Osteocyte (in vitro differentiated cells): ENCODE results near the gene DENND10. TPM values are rescaled to one million over a fixed set of nuclear protein-coding genes. Genes with fewer than 3 reads are reported as not detected.
"Not testable (repeated sequence)": the region's sequence is repeated elsewhere in the genome, so short reads cannot be mapped to it uniquely, and the experiment has no call there.

ENCODE experiments used
- DNase-seq: peaks from one replicate; pipeline ENCODE4 v3.0.0; 2021; ENCODE audit warnings: mixed read lengths; ENCODE audit not compliant: unreplicated experiment; ENCODE audit errors: extremely low spot score
- H3K27ac Mint-ChIP-seq: one replicate; pipeline ENCODE4 v1.8.0; 2021; ENCODE audit warnings: mild to moderate bottlenecking, mixed read lengths; ENCODE audit not compliant: unreplicated experiment
- H3K27me3 Mint-ChIP-seq: one replicate; pipeline ENCODE4 v1.8.0; 2021; ENCODE audit warnings: mixed read lengths; ENCODE audit not compliant: unreplicated experiment
- H3K36me3 Mint-ChIP-seq: one replicate; pipeline ENCODE4 v1.8.0; 2021; ENCODE audit warnings: mixed read lengths; ENCODE audit not compliant: unreplicated experiment
- H3K4me1 Mint-ChIP-seq: one replicate; pipeline ENCODE4 v1.8.0; 2021; ENCODE audit warnings: mixed read lengths; ENCODE audit not compliant: unreplicated experiment
- H3K4me3 Mint-ChIP-seq: one replicate; pipeline ENCODE4 v1.8.0; 2021; ENCODE audit warnings: mild to moderate bottlenecking, moderate library complexity, mixed read lengths; ENCODE audit not compliant: unreplicated experiment
- H3K9me3 Mint-ChIP-seq: one replicate; pipeline ENCODE4 v1.8.0; 2021; ENCODE audit warnings: mixed read lengths; ENCODE audit not compliant: unreplicated experiment
- total RNA-seq: library from RNA; stranded (reverse); gene quantifications from 2 replicates; pipeline ENCODE4 v1.2.1, GENCODE V29; 2021
- TF ChIP-seq, protein P1 (sequence below): fragments of 200-600 bp; sonication (generic); IDR thresholded peaks from 2 replicates; pipeline ENCODE4 v1.5.0; 2021; ENCODE audit warnings: antibody characterized with exemption, mild to moderate bottlenecking, moderate library complexity

The DENND10 gene
- total RNA-seq, 1 donor from 2014 or later = 43.1 TPM

DNA sequence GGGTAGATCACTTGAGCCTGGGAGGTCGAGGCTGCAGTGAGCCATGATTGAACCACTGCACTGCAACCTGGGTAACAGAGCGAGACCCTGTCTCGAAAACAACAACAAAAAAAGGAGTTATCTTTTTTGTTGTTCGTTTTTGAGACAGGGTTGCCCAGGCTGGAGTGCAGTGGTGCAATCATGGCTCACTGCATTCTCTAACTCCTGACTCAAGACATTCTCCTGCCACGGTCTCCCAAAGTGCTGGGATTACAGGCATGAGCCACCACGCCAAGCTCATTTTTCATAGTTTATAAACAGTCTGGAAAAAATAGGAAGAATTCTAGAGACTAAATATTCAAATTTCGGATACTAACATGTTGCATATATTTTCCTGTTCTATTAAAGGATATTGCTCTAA lies 32.2 kb downstream of the DENND10 start:
- no peak overlapping the region for H3K4me3 Mint-ChIP-seq
- TF ChIP-seq, protein P1, sequence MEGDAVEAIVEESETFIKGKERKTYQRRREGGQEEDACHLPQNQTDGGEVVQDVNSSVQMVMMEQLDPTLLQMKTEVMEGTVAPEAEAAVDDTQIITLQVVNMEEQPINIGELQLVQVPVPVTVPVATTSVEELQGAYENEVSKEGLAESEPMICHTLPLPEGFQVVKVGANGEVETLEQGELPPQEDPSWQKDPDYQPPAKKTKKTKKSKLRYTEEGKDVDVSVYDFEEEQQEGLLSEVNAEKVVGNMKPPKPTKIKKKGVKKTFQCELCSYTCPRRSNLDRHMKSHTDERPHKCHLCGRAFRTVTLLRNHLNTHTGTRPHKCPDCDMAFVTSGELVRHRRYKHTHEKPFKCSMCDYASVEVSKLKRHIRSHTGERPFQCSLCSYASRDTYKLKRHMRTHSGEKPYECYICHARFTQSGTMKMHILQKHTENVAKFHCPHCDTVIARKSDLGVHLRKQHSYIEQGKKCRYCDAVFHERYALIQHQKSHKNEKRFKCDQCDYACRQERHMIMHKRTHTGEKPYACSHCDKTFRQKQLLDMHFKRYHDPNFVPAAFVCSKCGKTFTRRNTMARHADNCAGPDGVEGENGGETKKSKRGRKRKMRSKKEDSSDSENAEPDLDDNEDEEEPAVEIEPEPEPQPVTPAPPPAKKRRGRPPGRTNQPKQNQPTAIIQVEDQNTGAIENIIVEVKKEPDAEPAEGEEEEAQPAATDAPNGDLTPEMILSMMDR = no peak
- peaks cover 31% of the 10 kb centered on the region for H3K36me3 Mint-ChIP-seq
- no peaks in the 10 kb centered on the region for H3K27me3 Mint-ChIP-seq
- H3K4me1 Mint-ChIP-seq = peaks cover 7% of the 10 kb centered on the region
- no peaks in the 10 kb centered on the region for H3K9me3 Mint-ChIP-seq
- H3K27ac Mint-ChIP-seq = no peak overlapping the region
- no peak for DNase-seq

DNA sequence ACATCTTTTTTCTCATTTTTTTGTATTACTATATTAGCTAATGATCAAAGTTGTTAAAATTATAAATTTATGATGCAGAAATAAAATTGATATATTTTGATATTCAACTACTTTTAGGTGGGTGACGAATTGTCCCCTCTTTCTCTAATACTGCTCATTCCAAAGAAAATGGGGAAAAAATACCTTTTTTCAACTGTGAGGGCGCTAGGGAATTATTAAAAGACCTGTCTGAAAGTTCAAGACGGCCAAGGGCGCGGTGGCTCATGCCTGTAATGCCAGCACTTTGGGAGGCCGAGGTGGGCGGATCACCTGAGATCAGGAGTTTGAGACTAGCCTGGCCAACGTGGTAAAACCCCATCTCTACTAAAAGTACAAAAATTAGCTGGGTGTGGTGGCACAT lies 34.0 kb downstream of the DENND10 start:
- not testable (repeated sequence) for H3K27me3 Mint-ChIP-seq, H3K4me1 Mint-ChIP-seq, H3K9me3 Mint-ChIP-seq, H3K4me3 Mint-ChIP-seq, DNase-seq, H3K27ac Mint-ChIP-seq
- H3K36me3 Mint-ChIP-seq = peaks cover 19% of the 10 kb centered on the region

DNA sequence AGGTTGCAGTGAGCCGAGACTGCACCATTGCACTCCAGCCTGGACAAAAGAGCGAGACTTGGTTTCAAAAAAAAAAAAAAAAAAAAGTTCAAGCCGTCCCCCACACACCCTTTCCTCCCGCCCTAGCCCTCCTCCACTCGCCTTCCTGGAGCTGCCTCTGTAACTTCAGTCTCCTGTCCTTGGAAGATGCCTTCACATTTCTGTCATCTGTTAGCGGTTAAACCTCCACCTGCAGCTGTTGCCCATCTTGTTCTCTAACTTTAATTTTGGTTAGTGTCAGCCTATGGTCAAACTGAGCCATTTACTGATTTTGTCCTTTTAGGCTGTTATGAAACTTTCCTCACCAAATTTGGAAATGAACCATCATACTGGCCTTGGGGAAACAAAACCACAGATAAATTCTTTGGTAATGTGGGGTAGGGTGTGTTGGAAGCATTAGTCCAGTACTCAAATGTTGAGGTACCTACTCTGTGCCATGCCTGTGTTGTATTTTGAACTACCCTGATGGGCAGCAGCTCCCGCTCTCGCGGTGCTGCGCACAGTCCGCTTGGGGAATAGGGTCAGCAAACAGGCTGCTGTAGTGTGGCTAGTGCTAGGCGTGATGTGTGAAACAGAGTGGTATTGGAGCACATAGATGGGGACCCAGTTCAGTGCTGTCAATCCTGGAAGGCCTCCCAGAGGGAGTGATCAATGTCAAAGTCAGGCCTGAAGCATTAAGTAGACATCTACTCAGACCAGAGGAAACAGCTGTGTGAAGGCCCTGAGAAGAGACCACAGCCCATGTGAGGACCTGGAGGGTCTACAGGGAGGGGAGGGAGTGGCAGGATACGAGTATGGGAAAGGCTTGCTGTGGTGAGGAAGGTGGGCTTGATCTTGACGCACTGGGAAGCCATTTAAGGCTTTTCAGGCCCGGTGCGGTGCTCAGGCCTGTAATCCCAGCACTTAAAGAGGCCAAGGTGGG lies 34.7 kb downstream of the DENND10 start:
- H3K36me3 Mint-ChIP-seq = peaks cover 13% of the 10 kb centered on the region
- no peaks in the 10 kb centered on the region for H3K4me1 Mint-ChIP-seq
- TF ChIP-seq, protein P1 = no peak
- no peak overlapping the region for H3K27ac Mint-ChIP-seq
- no peaks in the 10 kb centered on the region for H3K27me3 Mint-ChIP-seq
- H3K4me3 Mint-ChIP-seq = no peak overlapping the region
- DNase-seq = no peak
- no peaks in the 10 kb centered on the region for H3K9me3 Mint-ChIP-seq

DNA sequence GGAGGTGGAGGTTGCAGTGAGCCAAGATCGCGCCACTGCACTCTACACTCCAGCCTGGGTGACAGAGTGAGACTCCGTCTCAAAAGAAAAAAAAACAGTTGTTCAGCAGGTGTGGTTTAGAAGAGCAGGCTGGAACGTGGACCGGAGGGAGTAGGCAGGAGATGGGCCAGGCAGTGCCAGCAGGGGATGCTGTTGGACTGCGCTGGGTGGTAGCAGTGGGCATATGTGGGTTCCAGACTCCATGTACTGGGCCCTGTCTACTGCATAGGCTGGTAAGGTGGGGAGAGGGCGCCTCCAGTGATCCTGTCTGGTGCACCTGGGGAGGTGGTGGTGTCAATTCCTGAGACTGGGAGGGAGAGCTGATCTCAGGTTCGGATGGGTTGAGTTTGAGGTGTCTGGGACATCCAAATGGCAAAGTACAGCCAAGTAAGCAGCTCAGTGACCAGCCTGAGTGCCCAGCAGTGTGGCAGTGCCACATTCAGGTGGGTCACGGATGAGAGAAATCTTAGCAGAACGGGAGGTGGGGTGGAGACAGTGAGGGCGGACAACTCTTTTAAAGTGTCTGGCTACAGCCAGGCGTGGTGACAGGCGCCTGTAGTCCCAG lies 35.7 kb downstream of the DENND10 start:
- DNase-seq = no peak
- TF ChIP-seq, protein P1 = peak; percentile 48
- H3K27ac Mint-ChIP-seq = no peak overlapping the region
- no peaks in the 10 kb centered on the region for H3K9me3 Mint-ChIP-seq
- peaks cover 11% of the 10 kb centered on the region for H3K36me3 Mint-ChIP-seq
- H3K4me3 Mint-ChIP-seq = no peak overlapping the region
- no peaks in the 10 kb centered on the region for H3K27me3 Mint-ChIP-seq
- H3K4me1 Mint-ChIP-seq = no peaks in the 10 kb centered on the region

DNA sequence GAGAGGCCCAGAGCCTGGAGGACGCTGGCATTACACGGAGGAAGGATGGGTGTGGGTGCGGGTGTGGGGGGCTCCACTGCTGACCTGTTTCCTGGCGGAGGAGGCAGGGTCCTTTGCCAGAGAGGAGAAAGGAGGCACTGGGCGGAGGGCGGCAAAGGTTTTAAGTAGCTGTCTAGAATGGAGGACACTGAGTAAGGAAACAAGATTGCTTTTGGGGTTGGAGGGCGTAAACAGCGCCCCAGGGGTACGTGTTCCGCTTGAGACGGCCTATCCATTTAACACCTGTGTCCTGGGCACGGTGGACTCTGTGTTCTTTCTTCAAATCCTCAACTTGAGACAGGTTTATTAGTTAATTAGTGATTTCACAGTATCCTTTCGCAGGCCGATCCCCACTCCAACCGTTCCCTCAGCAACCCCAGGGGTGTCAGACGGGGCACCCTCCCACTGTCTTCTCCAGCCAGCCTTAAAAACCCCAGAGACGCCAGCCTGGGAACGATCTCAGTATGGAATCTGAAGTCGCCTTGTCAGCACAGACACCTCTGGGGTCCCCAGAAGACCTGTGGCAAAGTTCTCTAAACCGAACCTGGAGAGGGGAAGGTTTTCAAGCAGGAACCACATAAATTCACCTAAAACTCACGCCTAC lies 36.8 kb downstream of the DENND10 start:
- no peaks in the 10 kb centered on the region for H3K27me3 Mint-ChIP-seq
- no peak overlapping the region for H3K27ac Mint-ChIP-seq
- peaks cover 7% of the 10 kb centered on the region for H3K36me3 Mint-ChIP-seq
- no peak overlapping the region for H3K4me3 Mint-ChIP-seq
- no peaks in the 10 kb centered on the region for H3K9me3 Mint-ChIP-seq
- TF ChIP-seq, protein P1 = no peak
- no peaks in the 10 kb centered on the region for H3K4me1 Mint-ChIP-seq
- DNase-seq = no peak
